ENCODE results near the gene ARFGEF2. TPM values are rescaled to one million over a fixed set of nuclear protein-coding genes. Genes with fewer than 3 reads are reported as not detected.

ARFGEF2 gene
- total and polyA plus RNA-seq, 2 donors (not counting 3 experiments of a cell fraction or from before 2014, with no cell fraction given): 12.7 to 32.6 TPM

- Histone ChIP-seq H4K20me1 (replicated peaks; ENCODE audit: control insufficient read depth, extremely low read depth, insufficient read depth, low read length) (no peaks in the 10 kb centered on the region), H3K4me2 (ENCODE audit: insufficient read depth, low read length) (no peak overlapping the region), H3K4me3 (replicated peaks in 1 of 3; ENCODE audit: insufficient read depth in 1 of 3, low read depth in 1 of 3, low read length in 3 of 3) (no peak overlapping the region), H3K79me2 (ENCODE audit: control insufficient read depth, insufficient read depth, low read length) (peaks cover 4% of the 10 kb centered on the region), H3K4me1 (ENCODE audit: control insufficient read depth, extremely low read depth, insufficient read depth, low read length) (peaks cover 10% of the 10 kb centered on the region), H3K9me3 (replicated peaks; ENCODE audit: control insufficient read depth, insufficient read depth, low read length) (no peaks in the 10 kb centered on the region), H2AFZ (ENCODE audit: low read depth, low read length) (no peak overlapping the region), H3K9ac (replicated peaks; ENCODE audit: extremely low read depth, insufficient read depth, low read length) (no peak overlapping the region), H3K27ac (ENCODE audit: insufficient read depth, low read depth, low read length) (no peak overlapping the region), H3K36me3 (ENCODE audit: control insufficient read depth in 2 of 2, extremely low read depth in 1 of 2, insufficient read depth in 2 of 2, low read length in 2 of 2) (peaks cover 11 to 13% of the 10 kb centered on the region in 2 experiments), H3K27me3 (ENCODE audit: control insufficient read depth in 2 of 2, insufficient read depth in 2 of 2, low read length in 2 of 2) (no peaks in the 10 kb centered on the region), H3K9me1 (replicated peaks; ENCODE audit: control insufficient read depth, extremely low read depth, insufficient read depth, low read length) (no peaks in the 10 kb centered on the region)
- ChIA-PET CTCF (interaction anchor here (0.9 to 2.3 kb wide), 9 partner anchors 10 to 299 kb away, joined by 3 to 9 read pairs (median 3); partner anchors contain the start of gene ARFGEF2), POLR2A (no interaction called here)
- FAIRE-seq (no peak), DNase-seq (ENCODE audit: low read depth, low spot score) (peak; percentile 59)
- no peak for TF ChIP-seq CTCF (IDR thresholded peaks at IDR 0.05; ENCODE audit: extremely low read depth in 1 of 2, insufficient read depth in 1 of 2, low read depth in 1 of 2, low read length in 2 of 2)
- peak; percentile 24 for TF ChIP-seq GATA2 (IDR thresholded peaks at IDR 0.05; ENCODE audit: insufficient read depth, insufficient read length, low read depth, low read length)
- BruUV-seq (replicated peaks): no TSS peak
- intact Hi-C loops (cut with micrococcal nuclease) (no loop called here), dilution Hi-C loops (cut with MboI; ENCODE audit: extremely low pct_ligation_motif_present, low sequenced_read_pairs) (no loop called here)
These were observed 35.6 kb downstream of the ARFGEF2 start for GRCh38 chr20:48957053-48957481.

DNA sequence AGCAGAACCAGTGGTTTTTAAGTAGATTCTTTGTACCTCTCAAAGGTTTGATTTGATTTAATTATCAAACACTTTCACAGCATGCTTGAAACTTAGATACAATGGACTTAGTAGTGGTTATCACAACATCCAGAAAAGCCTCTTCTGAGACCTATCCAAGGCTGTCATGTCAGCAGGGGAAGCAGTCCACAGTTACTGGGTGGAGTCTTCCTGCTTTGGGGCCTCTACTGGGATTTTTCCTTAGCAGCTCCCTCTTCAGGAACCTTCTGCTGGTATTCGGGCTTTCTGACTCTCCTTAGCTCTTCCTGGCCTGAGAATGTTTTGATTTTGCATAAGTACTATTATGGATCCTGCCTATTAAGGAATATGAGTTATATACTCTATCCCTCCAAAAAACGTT is 36.0 kb downstream of the ARFGEF2 start:
- Histone ChIP-seq H3K4me3 (replicated peaks in 1 of 3; ENCODE audit: insufficient read depth in 1 of 3, low read depth in 1 of 3, low read length in 3 of 3) (no peak overlapping the region), H3K36me3 (ENCODE audit: control insufficient read depth in 2 of 2, extremely low read depth in 1 of 2, insufficient read depth in 2 of 2, low read length in 2 of 2) (peaks cover 11 to 13% of the 10 kb centered on the region in 2 experiments), H3K9me1 (replicated peaks; ENCODE audit: control insufficient read depth, extremely low read depth, insufficient read depth, low read length) (no peaks in the 10 kb centered on the region), H2AFZ (ENCODE audit: low read depth, low read length) (no peak overlapping the region), H3K4me2 (ENCODE audit: insufficient read depth, low read length) (no peak overlapping the region), H4K20me1 (replicated peaks; ENCODE audit: control insufficient read depth, extremely low read depth, insufficient read depth, low read length) (no peaks in the 10 kb centered on the region), H3K4me1 (ENCODE audit: control insufficient read depth, extremely low read depth, insufficient read depth, low read length) (peaks cover 10% of the 10 kb centered on the region), H3K27ac (ENCODE audit: insufficient read depth, low read depth, low read length) (no peak overlapping the region), H3K79me2 (ENCODE audit: control insufficient read depth, insufficient read depth, low read length) (peaks cover 4% of the 10 kb centered on the region), H3K9me3 (replicated peaks; ENCODE audit: control insufficient read depth, insufficient read depth, low read length) (no peaks in the 10 kb centered on the region), H3K27me3 (ENCODE audit: control insufficient read depth in 2 of 2, insufficient read depth in 2 of 2, low read length in 2 of 2) (no peaks in the 10 kb centered on the region), H3K9ac (replicated peaks; ENCODE audit: extremely low read depth, insufficient read depth, low read length) (no peak overlapping the region)
- no TSS peak for BruUV-seq (replicated peaks)
- DNase-seq (ENCODE audit: low read depth, low spot score) (peak; percentile 58), FAIRE-seq (peak; percentile 69)
- dilution Hi-C loops (cut with MboI; ENCODE audit: extremely low pct_ligation_motif_present, low sequenced_read_pairs): no loop called here
- TF ChIP-seq CTCF (IDR thresholded peaks at IDR 0.05; ENCODE audit: extremely low read depth in 1 of 2, insufficient read depth in 1 of 2, low read depth in 1 of 2, low read length in 2 of 2) (peak in 1 of 2 donors; percentile 5), POLR2A (IDR thresholded peaks at IDR 0.05; ENCODE audit: low read depth, low read length) (no peak), FOS (IDR thresholded peaks at IDR 0.05; ENCODE audit: borderline replicate concordance, insufficient read depth, low read length) (no peak), MYC (IDR thresholded peaks at IDR 0.05; ENCODE audit: low read depth, low read length) (no peak)
- intact Hi-C loops (cut with micrococcal nuclease): no loop called here
- CTCF ChIA-PET: interaction anchor here (0.9 to 2.3 kb wide), 8 partner anchors 10 to 300 kb away, joined by 3 to 9 read pairs (median 4); partner anchors contain the start of gene ARFGEF2
- POLR2A ChIA-PET: no interaction called here
